AG04449 (cell line): Measurements from ENCODE around the gene MAGI1.

Experiments
- CTCF ChIA-PET: fragments of 350-600 bp; formaldehyde crosslinking; extraction: SDS; loops from one replicate; lab custom pipeline; 2021; ENCODE audit warnings: antibody characterized with exemption; lab: Yijun Ruan, JAX
- POLR2A ChIA-PET: fragments of 400-600, 350-600 bp; formaldehyde crosslinking; extraction: SDS; loops from one replicate; lab custom pipeline; 2020; ENCODE audit warnings: antibody characterized with exemption, inconsistent platforms; lab: Yijun Ruan, JAX
- DNase-seq: peaks from one replicate; pipeline ENCODE4 v3.0.0-alpha.2; 2010; ENCODE audit warnings: low read depth, low spot score
- H3K4me3 ChIP-seq: 2 replicates; pipeline ENCODE4 v1.5.1; 2011; ENCODE audit warnings: low read depth, mild to moderate bottlenecking, control low read depth, low read length
- TF ChIP-seq, protein P1 (sequence below): IDR thresholded peaks from one replicate; pipeline ENCODE4 v1.5.1; 2011; ENCODE audit warnings: mild to moderate bottlenecking, moderate library complexity, low read length, control low read depth, inconsistent platforms; ENCODE audit not compliant: insufficient read depth; ENCODE audit errors: missing control alignments

The MAGI1 gene

DNA sequence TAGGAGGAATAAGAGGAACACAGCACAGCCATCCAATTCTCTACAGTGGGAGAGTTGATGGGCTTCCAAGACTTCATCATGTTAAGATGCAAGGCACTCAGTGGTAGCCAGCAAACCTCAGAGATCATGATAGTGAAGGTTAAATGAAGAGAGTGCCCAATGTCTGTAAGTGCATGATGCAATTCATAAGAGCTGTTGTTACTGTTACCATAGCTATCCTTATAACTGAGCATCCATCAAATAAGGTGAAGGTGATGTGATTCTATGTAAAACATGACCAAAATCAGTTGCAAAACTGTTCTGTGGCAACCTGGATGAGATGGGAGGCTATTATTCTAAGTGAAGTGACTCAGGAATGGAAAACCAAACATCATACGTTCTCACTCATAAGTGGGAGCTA is 289.7 kb downstream of the MAGI1 start:
- TF ChIP-seq, protein P1, sequence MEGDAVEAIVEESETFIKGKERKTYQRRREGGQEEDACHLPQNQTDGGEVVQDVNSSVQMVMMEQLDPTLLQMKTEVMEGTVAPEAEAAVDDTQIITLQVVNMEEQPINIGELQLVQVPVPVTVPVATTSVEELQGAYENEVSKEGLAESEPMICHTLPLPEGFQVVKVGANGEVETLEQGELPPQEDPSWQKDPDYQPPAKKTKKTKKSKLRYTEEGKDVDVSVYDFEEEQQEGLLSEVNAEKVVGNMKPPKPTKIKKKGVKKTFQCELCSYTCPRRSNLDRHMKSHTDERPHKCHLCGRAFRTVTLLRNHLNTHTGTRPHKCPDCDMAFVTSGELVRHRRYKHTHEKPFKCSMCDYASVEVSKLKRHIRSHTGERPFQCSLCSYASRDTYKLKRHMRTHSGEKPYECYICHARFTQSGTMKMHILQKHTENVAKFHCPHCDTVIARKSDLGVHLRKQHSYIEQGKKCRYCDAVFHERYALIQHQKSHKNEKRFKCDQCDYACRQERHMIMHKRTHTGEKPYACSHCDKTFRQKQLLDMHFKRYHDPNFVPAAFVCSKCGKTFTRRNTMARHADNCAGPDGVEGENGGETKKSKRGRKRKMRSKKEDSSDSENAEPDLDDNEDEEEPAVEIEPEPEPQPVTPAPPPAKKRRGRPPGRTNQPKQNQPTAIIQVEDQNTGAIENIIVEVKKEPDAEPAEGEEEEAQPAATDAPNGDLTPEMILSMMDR, result no peak
- no peak overlapping the region for H3K4me3 ChIP-seq
- no peak for DNase-seq
- CTCF ChIA-PET, result interaction anchor here (0.9 to 7.3 kb wide), 6 partner anchors 8 to 324 kb away, joined by 3 to 68 read pairs (median 16); no protein-coding TSS in a partner anchor
- POLR2A ChIA-PET, result no interaction called here

DNA sequence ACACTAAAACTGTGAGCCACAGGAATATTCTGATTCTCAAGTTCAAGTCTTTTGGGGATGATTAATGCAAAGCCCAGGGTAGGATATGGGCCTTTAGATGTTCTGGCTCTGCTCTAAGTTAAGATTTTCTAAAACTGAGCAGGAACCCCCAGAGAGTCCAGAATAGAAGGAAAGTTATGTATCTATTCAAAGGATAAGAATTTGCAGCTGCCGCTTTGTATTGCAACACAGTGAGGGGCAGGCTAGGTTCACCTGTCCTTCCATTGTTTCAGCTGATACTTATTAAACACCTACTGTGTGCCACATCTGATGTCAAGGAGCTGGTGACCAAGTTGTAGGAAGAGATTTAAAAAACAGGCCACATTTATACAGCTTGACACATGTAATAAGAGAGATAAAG is 290.4 kb downstream of the MAGI1 start:
- TF ChIP-seq, protein P1, result no peak
- DNase-seq, result no peak
- ChIA-PET POLR2A (no interaction called here), CTCF (interaction anchor here (0.9 to 7.3 kb wide), 4 partner anchors 8 to 310 kb away, joined by 3 to 68 read pairs (median 30); no protein-coding TSS in a partner anchor)
- H3K4me3 ChIP-seq, result no peak overlapping the region

DNA sequence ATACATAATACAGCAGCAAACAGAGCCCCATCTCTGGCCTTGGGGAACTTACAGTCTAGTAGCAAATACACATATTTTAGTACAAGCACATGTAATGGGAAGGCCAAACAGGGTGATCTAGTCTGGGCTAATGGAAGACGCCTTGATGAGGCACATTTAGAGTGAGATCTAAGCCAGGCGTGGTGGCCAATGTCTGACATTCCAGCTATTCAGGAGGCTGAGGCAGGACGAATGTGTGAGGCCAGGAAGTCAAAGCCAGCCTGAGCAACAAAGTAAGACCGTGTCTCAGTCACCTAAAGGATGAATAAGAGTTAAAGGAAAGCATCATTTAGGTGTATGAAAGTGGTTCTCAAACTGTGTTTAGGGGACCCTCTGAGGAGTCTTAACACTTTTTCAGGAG is 291.9 kb downstream of the MAGI1 start:
- H3K4me3 ChIP-seq, result no peak overlapping the region
- ChIA-PET POLR2A (no interaction called here), CTCF (interaction anchor here (1.1 to 7.3 kb wide), 3 partner anchors 15 to 1213 kb away, joined by 3 to 68 read pairs (median 51); no protein-coding TSS in a partner anchor)
- TF ChIP-seq, protein P1, result no peak
- DNase-seq, result no peak

DNA sequence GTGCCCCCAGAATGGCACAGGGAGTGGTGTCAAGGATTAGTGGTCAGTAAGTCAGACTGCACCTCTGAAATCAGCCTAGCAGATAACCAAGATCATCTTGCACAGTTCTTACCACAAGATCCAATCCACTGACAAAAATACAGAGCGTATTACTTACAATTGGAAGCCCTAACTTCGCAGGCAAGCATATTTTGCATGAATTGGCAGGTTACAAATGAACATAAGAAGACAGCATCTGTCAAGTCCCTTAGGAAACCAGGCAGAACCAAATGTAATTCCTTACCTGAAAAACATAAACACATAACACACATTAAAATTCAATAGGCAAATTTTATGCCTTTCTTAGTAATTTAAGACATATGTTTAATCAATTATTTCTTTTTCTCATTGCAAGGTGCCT is 293.4 kb downstream of the MAGI1 start:
- no peak for DNase-seq
- ChIA-PET POLR2A (no interaction called here), CTCF (interaction anchor here (1.0 kb wide), 1 partner anchor 9 kb away, joined by 3 read pairs; no protein-coding TSS in a partner anchor)
- TF ChIP-seq, protein P1, result no peak
- H3K4me3 ChIP-seq, result no peak overlapping the region

DNA sequence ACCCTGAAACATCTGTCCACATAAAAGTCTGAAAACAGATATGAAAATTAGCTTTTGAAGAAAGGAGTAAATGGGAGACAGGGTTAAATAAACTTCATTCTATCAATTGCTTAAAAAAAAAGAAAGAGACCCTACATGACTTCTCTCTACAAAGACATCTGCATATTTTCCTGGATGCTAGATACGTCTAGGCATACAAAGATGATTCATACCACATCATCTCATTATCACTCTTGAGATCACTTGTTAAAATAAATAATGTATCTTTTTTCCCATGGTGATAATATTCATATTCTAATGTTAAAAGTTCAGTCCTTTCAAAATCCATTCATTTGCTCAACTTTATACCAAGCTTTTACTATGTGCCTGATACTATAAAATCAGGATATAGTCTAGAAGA is 295.8 kb downstream of the MAGI1 start:
- TF ChIP-seq, protein P1, result no peak
- H3K4me3 ChIP-seq, result no peak overlapping the region
- ChIA-PET CTCF (interaction anchor here (0.9 to 3.2 kb wide), 5 partner anchors 8 to 306 kb away, joined by 3 to 23 read pairs (median 4); no protein-coding TSS in a partner anchor), POLR2A (no interaction called here)
- no peak for DNase-seq

DNA sequence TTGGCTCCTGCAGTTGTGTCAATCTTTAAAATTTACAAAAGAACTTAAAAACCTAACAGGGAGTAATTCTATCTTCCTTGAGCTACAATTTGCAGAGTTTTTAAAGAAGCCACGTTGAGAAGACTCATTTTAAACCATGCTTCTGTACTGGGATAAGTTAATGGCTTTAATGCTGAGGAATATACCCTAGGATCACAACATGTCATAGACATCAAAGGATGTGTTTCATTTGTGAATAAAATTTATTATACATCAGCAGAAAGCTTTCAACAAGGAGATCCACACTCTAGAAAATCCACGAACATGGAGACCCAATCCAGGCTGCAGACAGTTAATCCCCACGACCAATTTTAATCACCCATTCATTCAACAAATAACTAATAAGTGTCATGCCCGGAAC is 297.2 kb downstream of the MAGI1 start:
- TF ChIP-seq, protein P1, result no peak
- no peak for DNase-seq
- ChIA-PET POLR2A (no interaction called here), CTCF (interaction anchor here (1.8 to 3.2 kb wide), 2 partner anchors 9 to 10 kb away, joined by 12 to 23 read pairs; no protein-coding TSS in a partner anchor)
- no peak overlapping the region for H3K4me3 ChIP-seq
